ENCODE measurements around the gene VMP1. TPM values are rescaled to one million over a fixed set of nuclear protein-coding genes. Genes with fewer than 3 reads are reported as not detected.
"Not testable (repeated sequence)": the region's sequence is repeated elsewhere in the genome, so short reads cannot be mapped to it uniquely, and the experiment has no call there.

VMP1 gene
- total and polyA plus RNA-seq, 4 donors, result 92.5 to 249 (median 157) TPM

- no peak overlapping the region for H3K4me3 ChIP-seq
- H3K9ac ChIP-seq (ENCODE audit: insufficient read depth in 1 of 2, low read length in 2 of 2), result no peak overlapping the region
- TF ChIP-seq CTCF (IDR thresholded peaks at IDR 0.05; ENCODE audit: control extremely low read depth, extremely low read depth), result no peak
- peaks cover 7 to 13% (median 10%) of the 10 kb centered on the region in 4 donors for H3K36me3 ChIP-seq (ENCODE audit: control insufficient read depth in 4 of 4, insufficient read depth in 4 of 4, low read length in 4 of 4)
- DNase-seq (no peak), ATAC-seq (ENCODE audit: insufficient read depth, low FRiP score) (no peak)
- no peak overlapping the region for H3K27ac ChIP-seq (ENCODE audit: low read depth in 1 of 2, low read length in 1 of 2)
- no peaks in the 10 kb centered on the region for H3K9me3 ChIP-seq (ENCODE audit: control insufficient read depth in 4 of 4, insufficient read depth in 3 of 4, low read length in 3 of 4)
- no peaks in the 10 kb centered on the region for H3K27me3 ChIP-seq (ENCODE audit: control insufficient read depth in 3 of 3, insufficient read depth in 3 of 3, low read length in 2 of 3)
- peaks cover 0 to 2% (median 0%) of the 10 kb centered on the region in 5 donors for H3K4me1 ChIP-seq (ENCODE audit: control insufficient read depth in 5 of 5, insufficient read depth in 5 of 5, low read length in 5 of 5)
Observed at GRCh38 chr17:59872351-59872750, 164.9 kb downstream of the VMP1 start.

- H3K4me1 ChIP-seq (ENCODE audit: control insufficient read depth in 5 of 5, insufficient read depth in 5 of 5, low read length in 5 of 5); ATAC-seq (ENCODE audit: insufficient read depth, low FRiP score); H3K9ac ChIP-seq (ENCODE audit: insufficient read depth in 1 of 2, low read length in 2 of 2); DNase-seq; H3K27ac ChIP-seq (ENCODE audit: low read depth in 1 of 2, low read length in 1 of 2); H3K9me3 ChIP-seq (ENCODE audit: control insufficient read depth in 4 of 4, insufficient read depth in 3 of 4, low read length in 3 of 4); H3K27me3 ChIP-seq (ENCODE audit: control insufficient read depth in 3 of 3, insufficient read depth in 3 of 3, low read length in 2 of 3); H3K4me3 ChIP-seq: not testable (repeated sequence)
- WGBS, 2 donors, result 96% methylated on average over 8 of the region's 8 CpGs
- H3K36me3 ChIP-seq (ENCODE audit: control insufficient read depth in 4 of 4, insufficient read depth in 4 of 4, low read length in 4 of 4), result peaks cover 7 to 13% (median 11%) of the 10 kb centered on the region in 4 donors
Observed at GRCh38 chr17:59873414-59873813, 166.0 kb downstream of the VMP1 start.

- no peak for TF ChIP-seq CTCF (IDR thresholded peaks at IDR 0.05; ENCODE audit: control extremely low read depth, extremely low read depth)
- no peak for ATAC-seq (ENCODE audit: insufficient read depth, low FRiP score)
- Histone ChIP-seq H3K27me3 (ENCODE audit: control insufficient read depth in 3 of 3, insufficient read depth in 3 of 3, low read length in 2 of 3) (no peaks in the 10 kb centered on the region), H3K9ac (ENCODE audit: insufficient read depth in 1 of 2, low read length in 2 of 2) (no peak overlapping the region), H3K4me1 (ENCODE audit: control insufficient read depth in 5 of 5, insufficient read depth in 5 of 5, low read length in 5 of 5) (peaks cover 0 to 2% (median 0%) of the 10 kb centered on the region in 5 donors), H3K27ac (ENCODE audit: low read depth in 1 of 2, low read length in 1 of 2) (no peak overlapping the region), H3K9me3 (ENCODE audit: control insufficient read depth in 4 of 4, insufficient read depth in 3 of 4, low read length in 3 of 4) (no peaks in the 10 kb centered on the region), H3K36me3 (ENCODE audit: control insufficient read depth in 4 of 4, insufficient read depth in 4 of 4, low read length in 4 of 4) (peaks cover 7 to 15% (median 12%) of the 10 kb centered on the region in 4 donors), H3K4me3 (no peak overlapping the region)
- no peak for DNase-seq
- 93 to 95% methylated on average over 2 of the region's 2 CpGs for WGBS, 2 donors
Observed at GRCh38 chr17:59874376-59874775, 166.9 kb downstream of the VMP1 start.

- H3K36me3 ChIP-seq (ENCODE audit: control insufficient read depth in 4 of 4, insufficient read depth in 4 of 4, low read length in 4 of 4), result peaks cover 10 to 15% (median 12%) of the 10 kb centered on the region in 4 donors
- TF ChIP-seq CTCF (IDR thresholded peaks at IDR 0.05; ENCODE audit: control extremely low read depth, extremely low read depth), result no peak
- H3K4me3 ChIP-seq, result no peak overlapping the region
- H3K4me1 ChIP-seq (ENCODE audit: control insufficient read depth in 5 of 5, insufficient read depth in 5 of 5, low read length in 5 of 5), result no peaks in the 10 kb centered on the region
- H3K27me3 ChIP-seq (ENCODE audit: control insufficient read depth in 3 of 3, insufficient read depth in 3 of 3, low read length in 2 of 3), result no peaks in the 10 kb centered on the region
- no peak overlapping the region for H3K27ac ChIP-seq (ENCODE audit: low read depth in 1 of 2, low read length in 1 of 2)
- ATAC-seq (ENCODE audit: insufficient read depth, low FRiP score), result no peak
- no peaks in the 10 kb centered on the region for H3K9me3 ChIP-seq (ENCODE audit: control insufficient read depth in 4 of 4, insufficient read depth in 3 of 4, low read length in 3 of 4)
- no peak overlapping the region for H3K9ac ChIP-seq (ENCODE audit: insufficient read depth in 1 of 2, low read length in 2 of 2)
- DNase-seq, result no peak
- WGBS, 2 donors, result 54 to 80% methylated on average over 3 of the region's 3 CpGs
Observed at GRCh38 chr17:59876107-59876506, 168.7 kb downstream of the VMP1 start.

All from lung (tissue), 12 donors.